ENCODE data around the gene SPARCL1. TPM values are rescaled to one million over a fixed set of nuclear protein-coding genes. Genes with fewer than 3 reads are reported as not detected.

Gene SPARCL1
- polyA plus RNA-seq, 3 donors = not detected

DNA sequence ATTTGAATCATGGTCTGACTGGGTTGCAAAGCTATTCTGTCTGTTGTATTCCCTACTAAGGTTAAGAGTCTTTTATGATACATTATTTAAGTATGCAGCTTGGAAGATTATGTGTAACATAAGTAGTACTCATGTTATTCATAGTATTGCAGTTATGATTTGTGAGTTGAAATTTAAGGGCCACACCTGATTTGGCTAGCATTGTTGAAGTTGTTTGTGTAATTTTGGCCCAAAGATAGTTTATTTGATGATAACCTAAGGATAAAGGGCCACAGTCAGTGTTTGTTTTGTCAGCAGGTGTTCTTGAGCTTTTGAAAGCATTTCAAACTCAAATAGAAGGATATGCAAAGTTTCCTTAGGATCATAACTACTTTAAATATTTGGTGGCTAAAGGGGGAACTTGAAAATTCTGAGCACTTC, 67.9 kb downstream of the SPARCL1 start:
- intact Hi-C loops (cut with micrococcal nuclease) = loop anchor here in 1 of 2 donors (5.0 kb wide), 1 partner anchor 84 kb away; no protein-coding TSS in a partner anchor
- H3K4me3 ChIP-seq (replicated peaks in 1 of 3; ENCODE audit: low read depth in 2 of 3, low read length in 3 of 3) = no peak overlapping the region
- H2AFZ ChIP-seq (ENCODE audit: insufficient read depth, low read depth, low read length, poor library complexity, severe bottlenecking) = no peak overlapping the region
- H3K4me1 ChIP-seq (ENCODE audit: control insufficient read depth in 1 of 2, insufficient read depth in 2 of 2, low read length in 2 of 2) = no peaks in the 10 kb centered on the region
- TF ChIP-seq CTCF (IDR thresholded peaks at IDR 0.05) = no peak
- no peaks in the 10 kb centered on the region for H4K20me1 ChIP-seq (ENCODE audit: insufficient read depth, low read length)
- H3K79me2 ChIP-seq (ENCODE audit: insufficient read depth, low read length) = no peaks in the 10 kb centered on the region
- Mint-ChIP-seq H3K36me3 (peaks cover 18 to 19% of the 10 kb centered on the region in 2 donors), H3K27ac (no peak overlapping the region), H3K27me3 (ENCODE audit: low read depth in 3 of 3) (peaks cover 0 to 2% (median 0%) of the 10 kb centered on the region in 3 donors), H3K4me1 (no peaks in the 10 kb centered on the region), H3K9me3 (peaks cover 0 to 2% (median 0%) of the 10 kb centered on the region in 7 donors), H3K4me3 (no peak overlapping the region)
- H3K9ac ChIP-seq (ENCODE audit: insufficient read depth, low read length, poor library complexity, severe bottlenecking) = no peak overlapping the region
- no peaks in the 10 kb centered on the region for H3K27me3 ChIP-seq (ENCODE audit: control insufficient read depth in 2 of 2, insufficient read depth in 2 of 2, low read length in 2 of 2)
- H3K27ac ChIP-seq (ENCODE audit: low read depth in 1 of 2, low read length in 2 of 2) = no peak overlapping the region
- no peak overlapping the region for H3K4me2 ChIP-seq (replicated peaks; ENCODE audit: extremely low read depth, low read length, poor library complexity, severe bottlenecking)
- DNase-seq = no peak
- H3K9me3 ChIP-seq (replicated peaks in 1 of 2; ENCODE audit: control insufficient read depth in 1 of 2, insufficient read depth in 1 of 2, low read length in 2 of 2) = no peaks in the 10 kb centered on the region
- peaks cover 7 to 21% of the 10 kb centered on the region in 2 donors for H3K36me3 ChIP-seq (replicated peaks in 1 of 2; ENCODE audit: control insufficient read depth in 1 of 2, insufficient read depth in 2 of 2, low read length in 2 of 2)

DNA sequence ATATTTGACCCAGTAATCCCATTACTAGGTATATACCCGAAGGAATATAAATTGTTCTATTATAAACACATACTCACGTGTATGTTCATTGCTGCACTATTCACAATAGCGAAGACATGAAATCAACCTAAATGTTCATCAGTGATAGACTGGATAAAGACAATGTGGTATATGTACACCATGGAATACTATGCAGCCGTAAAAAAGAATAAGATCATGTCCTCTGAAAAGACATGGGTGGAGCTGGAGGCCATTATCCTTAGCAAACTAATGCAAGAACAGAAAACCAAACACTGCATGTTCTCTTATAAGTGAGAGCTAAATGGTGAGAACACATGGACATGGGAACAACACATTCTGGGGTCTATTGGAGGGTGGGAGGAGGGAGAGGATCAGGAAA, 70.3 kb downstream of the SPARCL1 start:
- no peak overlapping the region for H3K9ac ChIP-seq (ENCODE audit: insufficient read depth, low read length, poor library complexity, severe bottlenecking)
- Mint-ChIP-seq H3K9me3 (peaks cover 0 to 2% (median 0%) of the 10 kb centered on the region in 7 donors), H3K4me1 (no peaks in the 10 kb centered on the region), H3K4me3 (no peak overlapping the region), H3K36me3 (peaks cover 28 to 33% of the 10 kb centered on the region in 2 donors), H3K27me3 (ENCODE audit: low read depth in 3 of 3) (no peaks in the 10 kb centered on the region), H3K27ac (no peak overlapping the region)
- H3K4me1 ChIP-seq (ENCODE audit: control insufficient read depth in 1 of 2, insufficient read depth in 2 of 2, low read length in 2 of 2) = no peaks in the 10 kb centered on the region
- DNase-seq = no peak
- H4K20me1 ChIP-seq (ENCODE audit: insufficient read depth, low read length) = no peaks in the 10 kb centered on the region
- peaks cover 12 to 41% of the 10 kb centered on the region in 2 donors for H3K36me3 ChIP-seq (replicated peaks in 1 of 2; ENCODE audit: control insufficient read depth in 1 of 2, insufficient read depth in 2 of 2, low read length in 2 of 2)
- H3K4me2 ChIP-seq (replicated peaks; ENCODE audit: extremely low read depth, low read length, poor library complexity, severe bottlenecking) = no peak overlapping the region
- no peak for TF ChIP-seq CTCF (IDR thresholded peaks at IDR 0.05)
- H3K79me2 ChIP-seq (ENCODE audit: insufficient read depth, low read length) = no peaks in the 10 kb centered on the region
- intact Hi-C loops (cut with micrococcal nuclease) = no loop called here
- no CpG with 5 or more reads among the region's 4 CpGs for WGBS (ENCODE audit: insufficient coverage)
- no peaks in the 10 kb centered on the region for H3K9me3 ChIP-seq (replicated peaks in 1 of 2; ENCODE audit: control insufficient read depth in 1 of 2, insufficient read depth in 1 of 2, low read length in 2 of 2)
- H2AFZ ChIP-seq (ENCODE audit: insufficient read depth, low read depth, low read length, poor library complexity, severe bottlenecking) = no peak overlapping the region
- no peaks in the 10 kb centered on the region for H3K27me3 ChIP-seq (ENCODE audit: control insufficient read depth in 2 of 2, insufficient read depth in 2 of 2, low read length in 2 of 2)
- no peak overlapping the region for H3K4me3 ChIP-seq (replicated peaks in 1 of 3; ENCODE audit: low read depth in 2 of 3, low read length in 3 of 3)
- H3K27ac ChIP-seq (ENCODE audit: low read depth in 1 of 2, low read length in 2 of 2) = no peak overlapping the region

Data from CD14-positive monocyte (primary cell).